Stimulated activated CD4-positive, alpha-beta T cell treated with anti-CD3 and anti-CD28 coated beads, Interleukin-15, amount 100 ng/mL, for 1 hour (primary cell): Measurements from ENCODE around the gene CACNG1.

Source experiments
- DNase-seq, 2 donors: peaks; one replicate each; pipeline ENCODE4 v3.0.0-alpha.2; 2020; ENCODE audit warnings: low read depth in 1 of 2, low spot score in 1 of 2

Gene CACNG1, protein sequence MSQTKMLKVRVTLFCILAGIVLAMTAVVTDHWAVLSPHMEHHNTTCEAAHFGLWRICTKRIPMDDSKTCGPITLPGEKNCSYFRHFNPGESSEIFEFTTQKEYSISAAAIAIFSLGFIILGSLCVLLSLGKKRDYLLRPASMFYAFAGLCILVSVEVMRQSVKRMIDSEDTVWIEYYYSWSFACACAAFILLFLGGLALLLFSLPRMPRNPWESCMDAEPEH

DNA sequence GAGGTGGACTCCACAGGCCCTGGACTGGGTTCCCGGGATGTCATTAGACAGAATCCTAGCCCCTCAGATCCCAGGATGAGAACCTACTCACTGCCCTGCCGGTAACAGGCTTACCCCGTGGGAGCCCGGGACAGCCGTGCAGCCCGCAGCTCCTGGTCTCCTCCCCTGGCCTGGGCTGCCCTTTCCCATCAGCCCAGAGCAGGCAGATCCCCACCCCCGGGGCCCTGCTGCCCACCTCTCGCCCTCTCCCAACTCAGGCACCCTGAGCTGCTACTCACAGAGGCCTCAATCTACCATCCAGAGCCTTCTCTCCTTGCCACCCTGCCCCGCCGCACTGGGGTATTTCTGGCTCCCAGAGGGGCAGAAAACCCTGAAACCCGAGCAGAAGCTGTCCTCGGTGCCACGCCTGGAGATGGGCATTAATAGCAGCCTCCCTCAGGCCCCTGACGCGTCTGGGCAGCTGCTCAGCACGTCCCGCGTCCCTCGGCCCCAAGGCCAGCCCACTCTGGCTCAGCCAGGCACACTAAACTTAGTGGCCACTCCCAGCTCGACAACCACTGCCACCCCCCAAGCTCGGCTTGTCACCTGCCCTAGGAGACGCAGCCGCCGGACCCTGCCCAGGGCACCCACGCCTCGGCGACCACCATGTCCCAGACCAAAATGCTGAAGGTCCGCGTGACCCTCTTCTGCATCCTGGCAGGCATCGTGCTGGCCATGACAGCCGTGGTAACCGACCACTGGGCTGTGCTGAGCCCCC is at the start of gene CACNG1:
Gene CACNG1 (plus strand): TSS at position 539 of the 757 bp plus-strand sequence. CDS start 107 bp downstream, at position 646.
- no peak for DNase-seq

DNA sequence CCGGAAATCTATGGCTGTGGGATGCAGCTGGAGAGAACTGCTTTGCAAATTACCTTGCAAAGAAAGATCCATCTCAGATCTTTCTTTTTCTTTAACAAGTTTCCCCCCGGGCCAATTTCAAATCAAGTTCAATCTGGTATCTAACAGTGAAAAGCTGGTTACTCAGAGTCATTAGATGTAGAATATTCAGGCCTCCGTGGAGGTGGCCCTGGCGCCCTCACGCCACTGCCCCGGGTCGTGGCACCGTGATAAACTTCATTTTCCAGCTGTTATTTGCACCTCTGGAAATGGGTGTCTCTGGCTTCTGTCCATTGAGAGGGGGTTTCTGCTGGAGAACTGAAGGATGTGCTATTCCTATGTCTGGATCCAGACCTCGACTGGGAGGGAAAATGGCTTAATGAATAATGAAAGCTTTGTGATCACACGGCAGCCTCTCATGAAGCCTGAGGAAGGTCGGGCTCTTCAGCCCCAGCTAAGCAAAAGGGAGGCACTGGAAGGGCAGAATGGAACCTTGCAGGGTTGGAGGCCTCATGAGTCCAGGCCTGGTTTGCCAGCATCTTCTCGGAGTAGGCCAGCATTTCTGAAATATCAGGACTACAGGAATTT is 49.3 kb upstream of the CACNG1 start:
- no peak for DNase-seq

DNA sequence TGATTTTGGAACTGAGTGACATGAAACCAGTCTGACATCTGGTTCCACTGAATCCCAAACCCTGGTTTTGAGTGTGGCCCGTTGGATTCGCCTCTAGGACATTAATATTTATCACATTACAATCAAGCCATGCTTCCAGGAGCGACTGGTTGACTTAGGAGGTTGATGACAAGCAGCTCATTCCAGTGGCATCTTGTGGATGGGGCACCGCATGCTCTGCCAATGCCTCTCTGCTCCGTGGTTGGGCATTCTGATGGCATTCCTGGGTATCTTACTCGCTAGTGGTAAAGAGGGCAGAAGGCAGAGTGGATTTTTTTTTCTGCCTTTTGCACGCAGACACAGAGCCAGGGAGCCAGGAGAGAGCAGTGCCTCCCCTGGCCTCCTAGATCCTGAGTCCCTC is 48.4 kb upstream of the CACNG1 start:
- DNase-seq, result no peak

DNA sequence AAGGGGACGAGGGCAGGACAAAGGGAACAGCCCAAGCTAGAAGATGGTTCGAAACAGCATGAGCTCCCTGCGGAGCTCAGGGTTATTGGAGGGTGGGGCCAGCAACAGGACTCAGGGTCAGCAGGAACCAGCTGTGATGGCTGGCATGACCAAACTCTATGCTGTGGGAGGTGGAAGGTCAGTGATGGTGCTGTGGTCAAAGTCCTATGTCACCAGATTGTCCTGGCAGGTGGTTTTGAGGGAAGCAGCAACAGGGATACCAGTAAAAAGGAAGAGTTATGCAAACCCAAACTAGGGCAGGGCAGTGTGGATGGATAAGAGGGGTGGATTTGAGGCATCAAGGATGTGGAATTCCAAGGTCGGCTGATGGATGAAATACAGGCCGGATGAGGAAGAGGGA is 47.4 kb upstream of the CACNG1 start:
- no peak for DNase-seq

DNA sequence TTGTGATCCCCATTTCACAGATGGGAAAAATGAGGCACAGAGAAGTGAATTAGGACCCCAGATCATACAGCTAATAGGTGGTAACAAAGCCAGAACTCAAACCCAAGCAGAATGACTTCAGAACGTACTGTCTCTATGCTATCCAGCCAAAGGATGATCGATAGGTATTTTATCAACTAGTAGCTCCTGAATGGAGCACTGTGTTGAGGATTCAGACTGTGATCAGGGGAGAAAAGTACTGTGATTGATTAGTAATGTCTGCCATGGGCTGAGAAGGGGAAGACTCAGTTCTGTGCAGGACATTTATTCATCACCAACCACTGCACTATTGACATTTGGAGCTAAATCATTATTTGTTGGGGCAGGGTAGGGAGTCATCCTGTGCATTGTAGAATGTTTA is 41.1 kb upstream of the CACNG1 start:
- DNase-seq, result no peak

DNA sequence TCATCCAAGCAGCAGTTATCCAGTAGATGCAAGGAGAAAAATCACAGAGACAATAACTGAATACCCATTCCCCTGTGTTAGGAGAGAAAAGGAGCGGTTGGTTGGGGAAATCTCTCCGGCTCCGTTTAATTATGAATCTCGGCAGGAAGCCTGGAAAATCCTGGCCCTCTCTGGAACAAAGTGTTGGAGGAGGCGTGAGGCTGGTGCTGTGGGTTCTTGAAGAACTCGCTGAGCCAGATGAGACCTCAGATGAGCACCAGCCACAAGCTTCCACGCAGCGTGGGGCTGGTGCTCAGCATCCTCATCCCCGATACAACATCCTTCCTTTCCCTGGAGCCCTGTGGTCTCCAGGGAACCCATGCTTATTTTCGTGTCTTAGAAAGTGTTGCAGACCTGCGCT is 40.2 kb upstream of the CACNG1 start:
- DNase-seq, result no peak

DNA sequence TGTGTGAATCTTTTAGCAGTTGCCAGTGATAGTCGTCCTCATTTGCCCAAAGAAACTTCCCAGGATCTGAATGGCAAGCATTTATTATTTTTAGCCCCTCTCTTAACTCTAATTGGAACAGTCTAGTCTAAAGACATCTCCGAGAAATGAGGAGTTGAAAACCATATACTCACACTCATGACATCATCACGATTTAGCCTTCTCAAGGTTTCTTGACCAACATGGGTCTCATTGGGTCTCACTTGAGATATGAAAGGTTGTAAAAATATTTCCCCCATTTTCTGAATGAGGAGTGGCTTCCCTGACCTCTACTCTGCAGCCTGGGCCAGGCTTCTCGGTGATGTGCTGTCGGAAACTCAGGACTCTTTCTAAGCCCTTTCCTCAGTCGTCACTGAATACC is 37.1 kb upstream of the CACNG1 start:
- DNase-seq, result no peak

DNA sequence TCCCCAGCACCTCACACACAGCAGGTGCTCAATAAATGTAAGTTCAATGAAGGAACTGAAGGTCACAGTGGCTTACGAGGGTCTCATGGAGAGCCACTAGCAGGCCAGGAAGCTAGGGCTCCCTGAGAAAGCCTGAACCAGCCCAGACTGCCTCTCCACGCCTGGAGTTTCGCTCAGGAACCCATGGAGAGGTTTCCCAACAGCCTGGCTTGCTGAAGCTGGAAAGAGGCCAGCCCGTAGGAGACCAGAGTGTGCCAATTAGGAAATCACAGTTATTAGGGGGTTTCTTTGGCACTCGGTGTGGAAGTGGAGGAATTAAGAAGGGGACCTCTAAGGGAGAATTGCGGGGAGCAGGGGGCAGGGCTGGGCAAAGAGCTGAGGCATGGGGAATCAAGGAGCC is 36.3 kb upstream of the CACNG1 start:
- DNase-seq, result no peak

DNA sequence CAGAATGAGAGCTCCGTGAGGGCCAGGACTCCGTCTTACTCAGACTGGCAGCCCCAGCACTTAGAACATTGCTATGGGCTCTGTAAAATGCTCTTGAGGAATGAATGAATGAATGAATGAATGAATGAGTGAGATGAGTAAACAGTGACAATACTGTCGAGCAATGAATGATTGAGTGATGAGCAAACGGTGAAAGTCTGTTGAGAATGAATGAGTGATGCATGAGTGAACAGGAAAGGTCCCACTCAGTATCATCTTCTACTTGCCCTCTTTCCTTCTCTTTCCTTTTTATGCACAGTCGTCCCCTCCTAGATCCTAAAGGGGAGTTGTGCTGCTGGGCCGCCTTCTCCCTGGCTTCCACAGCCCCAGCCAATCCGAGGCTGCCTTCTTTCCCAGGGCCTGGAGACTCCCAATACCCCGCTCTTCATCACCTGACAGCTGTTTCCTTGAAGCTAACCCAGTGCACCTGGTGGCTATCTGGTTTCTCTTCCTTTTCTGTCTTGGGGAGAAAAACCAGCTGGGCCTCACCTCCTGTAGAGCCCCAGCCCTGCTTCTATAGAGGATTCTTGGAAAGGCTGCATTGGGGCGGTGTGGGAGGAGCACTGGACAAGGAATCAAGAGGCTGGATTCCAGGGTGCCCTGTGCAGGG is 32.7 kb upstream of the CACNG1 start:
- DNase-seq, result no peak

DNA sequence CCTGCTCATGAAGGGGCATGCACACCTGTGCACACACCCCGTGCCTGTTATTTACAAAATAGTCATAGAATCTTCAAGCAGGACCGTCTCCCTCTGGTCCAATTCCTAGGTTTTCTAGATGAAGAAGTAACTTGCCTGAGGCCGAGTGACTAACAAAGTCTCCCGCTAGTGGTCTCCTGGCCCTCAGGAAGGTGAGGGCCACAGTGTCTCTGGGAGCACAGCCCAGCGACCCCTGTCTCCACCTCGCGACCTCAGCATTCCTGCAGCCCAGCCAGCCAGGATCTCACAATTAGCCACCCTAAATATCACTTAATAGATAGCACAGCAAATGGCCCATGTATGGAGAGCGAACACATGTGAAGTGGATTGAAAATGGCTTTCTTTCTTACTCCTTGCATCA is 30.5 kb upstream of the CACNG1 start:
- DNase-seq, result no peak

DNA sequence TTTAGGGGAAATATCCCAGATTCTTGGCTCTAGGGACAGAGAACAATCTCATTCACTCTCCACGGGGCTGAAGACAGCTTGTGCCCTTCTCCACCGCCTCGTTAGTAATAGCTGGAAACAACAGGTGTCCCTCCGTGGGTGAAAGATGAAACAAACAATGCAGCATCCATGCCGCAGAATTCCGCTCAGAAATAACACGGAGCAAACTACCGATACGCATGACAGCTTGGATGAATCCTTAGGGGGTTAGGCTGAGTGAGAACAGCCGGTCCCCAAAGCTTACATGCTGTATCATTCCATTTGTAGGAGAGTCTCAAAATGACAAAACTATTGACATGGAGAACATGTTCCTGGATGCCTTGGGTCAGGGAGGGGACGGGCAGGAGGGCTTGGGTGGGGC is 29.4 kb upstream of the CACNG1 start:
- DNase-seq, result no peak

DNA sequence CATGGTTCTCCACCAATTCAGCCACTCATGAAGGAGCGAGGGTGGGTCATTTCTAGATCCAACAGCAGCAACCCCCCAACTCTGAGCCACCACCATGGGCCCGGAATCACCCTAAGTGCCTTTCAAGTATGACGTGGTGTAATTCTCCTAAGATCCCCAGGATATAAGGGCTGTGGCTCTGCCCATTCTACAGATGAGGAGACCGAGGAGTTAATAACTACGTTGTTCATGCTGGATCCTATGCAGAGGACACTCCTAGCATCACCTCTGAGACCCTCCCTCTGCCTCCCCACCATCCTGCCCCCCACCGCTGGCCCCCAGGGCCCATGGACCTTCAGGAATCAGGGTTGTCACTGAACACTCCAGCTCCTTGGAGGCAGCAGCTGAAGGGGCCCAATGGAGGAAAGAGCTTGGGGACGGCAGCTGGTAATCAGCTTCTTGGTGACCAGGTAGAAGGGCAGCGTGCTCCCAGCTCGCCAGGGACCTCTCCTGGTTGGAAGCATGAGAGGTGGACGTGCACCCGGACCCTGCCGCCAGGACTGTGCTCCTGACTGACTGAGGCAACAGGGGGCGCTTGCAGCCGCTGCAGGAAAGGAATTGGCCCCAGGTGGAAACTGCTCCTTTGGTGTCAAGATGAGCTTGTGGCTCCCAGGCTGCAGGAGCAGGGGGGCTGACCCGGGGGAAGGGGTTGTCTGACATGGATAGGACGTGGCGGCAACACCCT is 28.2 kb upstream of the CACNG1 start:
- DNase-seq, result no peak

DNA sequence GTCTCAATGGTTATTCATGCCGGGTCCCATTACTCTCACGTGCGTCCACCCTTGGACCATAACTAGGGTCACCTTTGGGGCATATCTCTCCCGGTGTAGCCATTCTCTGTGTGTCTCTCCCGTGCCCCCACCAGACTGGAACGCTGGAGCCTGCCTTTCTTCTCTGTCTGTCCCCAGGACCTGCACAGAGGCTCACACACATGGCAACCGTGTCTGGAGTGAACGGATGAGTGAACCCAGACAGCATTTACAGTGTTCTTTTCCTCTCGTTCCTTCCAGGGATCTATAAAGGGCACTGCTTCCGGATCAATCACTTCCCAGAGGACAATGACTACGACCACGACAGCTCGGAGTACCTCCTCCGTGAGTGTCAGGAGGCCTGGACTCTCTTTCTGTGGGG is 26.4 kb upstream of the CACNG1 start:
- DNase-seq, result no peak

DNA sequence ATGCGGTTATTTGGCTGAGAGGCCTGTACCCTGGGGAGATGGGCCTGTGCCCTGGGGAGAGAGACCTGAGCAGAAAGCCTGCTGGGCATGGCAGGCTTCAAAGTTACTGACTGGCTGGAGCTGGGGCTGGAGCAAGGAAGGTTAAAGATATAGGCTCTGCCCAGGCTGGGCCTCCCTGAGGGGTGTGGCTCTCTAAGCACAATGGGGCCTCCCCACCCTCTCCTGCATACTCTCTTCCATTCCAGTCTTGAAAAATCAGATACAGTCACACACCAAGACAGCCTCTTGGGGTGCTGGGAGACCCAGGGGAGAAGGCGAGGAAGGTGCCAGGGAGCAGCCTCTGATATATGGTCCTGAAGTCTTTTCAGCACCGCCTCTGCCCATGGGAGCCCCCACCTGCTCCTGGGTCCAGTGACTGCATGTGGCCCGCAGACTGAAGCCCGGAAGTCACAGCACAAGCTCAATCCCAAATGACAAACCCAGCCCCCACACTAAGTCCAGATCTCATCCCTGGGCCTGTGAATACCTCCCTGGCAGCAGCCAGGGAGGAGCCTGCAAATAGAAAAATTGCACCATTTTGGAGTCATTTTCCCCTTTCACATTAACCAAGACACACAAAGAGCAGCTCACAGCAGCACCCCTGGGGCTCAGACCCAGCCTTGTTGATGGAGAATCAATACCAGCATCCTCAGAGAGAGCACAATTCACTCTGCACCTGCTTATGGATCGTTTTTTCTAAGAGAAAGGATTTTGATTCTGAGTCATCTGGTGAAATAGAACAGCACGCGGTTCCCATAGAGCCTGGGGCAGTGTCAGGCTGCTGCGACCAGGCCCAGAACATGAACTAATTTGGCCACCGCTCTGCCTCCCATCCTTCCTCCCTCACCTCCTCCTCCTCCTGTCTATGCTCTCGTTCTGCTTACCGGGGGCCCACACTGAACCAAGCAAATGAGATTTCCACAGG is 25.6 kb upstream of the CACNG1 start:
- no peak for DNase-seq

DNA sequence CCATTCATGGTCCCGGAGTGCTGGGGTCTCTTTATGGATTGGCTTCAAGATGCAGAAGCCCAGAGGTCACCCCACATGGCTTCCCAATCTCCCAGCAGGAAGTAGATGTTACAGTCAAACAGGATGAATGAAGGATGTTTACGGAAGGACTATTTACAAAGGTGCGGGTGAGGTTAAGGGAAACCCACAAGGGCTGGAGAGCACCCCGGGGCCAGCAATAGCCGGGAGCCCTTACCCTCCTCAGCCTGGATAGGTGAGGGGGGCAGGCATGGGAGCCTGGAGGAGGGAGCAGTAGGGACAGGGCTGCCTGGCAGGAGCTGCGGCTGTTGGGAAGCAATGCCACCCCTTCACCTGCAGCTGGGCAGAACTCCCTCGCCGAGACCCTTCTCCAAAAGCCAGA is 24.5 kb upstream of the CACNG1 start:
- no peak for DNase-seq

DNA sequence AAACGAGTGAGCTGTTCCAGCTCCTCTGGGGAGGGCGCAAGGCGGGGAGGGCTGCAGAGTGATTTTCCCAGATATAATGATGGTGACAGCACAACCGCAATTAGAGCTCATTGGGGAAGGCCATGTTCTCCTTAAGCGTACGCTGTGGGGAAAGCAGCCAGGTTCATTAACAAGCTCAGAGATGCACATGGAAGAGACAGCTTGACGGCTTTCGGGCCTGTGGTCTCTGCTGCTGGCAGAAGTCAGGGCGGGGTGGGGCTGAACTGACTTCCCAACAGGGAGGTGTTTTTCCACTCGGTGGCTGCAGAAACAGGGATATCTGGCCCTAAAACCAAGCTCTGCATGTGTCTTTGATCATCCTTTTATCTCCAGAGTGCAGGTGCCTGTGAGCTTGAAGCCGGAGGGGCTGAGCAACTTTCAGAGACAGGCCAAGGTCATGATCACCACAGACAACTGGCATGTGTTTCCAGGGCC is 24.0 kb upstream of the CACNG1 start:
- DNase-seq, result no peak

DNA sequence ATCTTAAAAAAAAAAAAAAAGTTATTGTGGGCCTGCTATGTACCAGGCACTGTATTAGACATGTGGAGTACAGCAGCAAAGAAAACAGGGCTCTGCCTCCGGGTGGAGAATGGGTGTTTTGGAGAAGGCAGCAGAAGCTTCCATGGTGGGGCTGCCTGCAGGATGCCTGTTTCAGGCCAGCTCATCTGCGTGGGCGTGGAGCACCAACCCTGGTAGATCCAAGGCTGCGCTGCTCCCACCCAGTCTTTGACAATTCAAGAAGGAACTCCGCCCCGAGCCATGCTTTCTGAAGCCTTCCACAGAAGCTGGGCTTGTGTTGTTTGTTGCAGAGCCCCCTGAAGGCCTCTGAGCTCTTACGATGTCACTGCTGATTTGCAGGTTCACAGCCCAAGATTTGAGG is 23.2 kb upstream of the CACNG1 start:
- DNase-seq, result no peak

DNA sequence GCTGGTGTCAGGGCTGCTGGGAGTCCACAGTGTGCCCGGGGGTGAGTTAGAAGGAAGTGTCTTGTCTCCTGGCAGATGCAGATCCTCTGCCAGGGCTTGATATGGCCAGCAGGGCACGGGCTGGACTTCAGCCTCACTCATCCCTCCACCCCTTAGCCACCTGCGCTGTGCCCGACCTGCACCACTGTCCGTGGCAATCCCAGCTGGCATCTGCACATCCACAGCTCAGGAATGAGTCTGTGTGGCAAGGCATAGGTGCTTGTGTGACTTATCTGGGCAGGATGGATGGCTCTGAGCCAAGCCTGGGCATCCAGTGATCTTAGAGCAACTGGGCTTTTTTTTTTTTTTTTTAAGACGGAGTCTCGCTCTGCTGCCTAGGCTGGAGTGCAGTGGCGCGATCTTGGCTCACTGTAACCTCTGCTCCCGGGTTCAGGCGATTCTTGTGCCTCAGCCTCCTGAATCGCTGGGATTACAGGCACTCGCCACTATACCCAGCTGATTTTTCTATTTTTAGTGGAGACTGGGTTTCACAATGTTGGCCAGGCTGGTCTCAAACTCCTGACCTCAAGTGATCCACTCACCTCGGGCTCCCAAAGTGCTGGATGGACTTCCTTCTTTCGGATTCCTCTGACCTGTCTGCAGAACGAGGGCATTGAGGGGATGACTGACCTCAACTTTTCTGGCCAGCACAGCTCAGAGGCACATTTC is 22.5 kb upstream of the CACNG1 start:
- no peak for DNase-seq

DNA sequence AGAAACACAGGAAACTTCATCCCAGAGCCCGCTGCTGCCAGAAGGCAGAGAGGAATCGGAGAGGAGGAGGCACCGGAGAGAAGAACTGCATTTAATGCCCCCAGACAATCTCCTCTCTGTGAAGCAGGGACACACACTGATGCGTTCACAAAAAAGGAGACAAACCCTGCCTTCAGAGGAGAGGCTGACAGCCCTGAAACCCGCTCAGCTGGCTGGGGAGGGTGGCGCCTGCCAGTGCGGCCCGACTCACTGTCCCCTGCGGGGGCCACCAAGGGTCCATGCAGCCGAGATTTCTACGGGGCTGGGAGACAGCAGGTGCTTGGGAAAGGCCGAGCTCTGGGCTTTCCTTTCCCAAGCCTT is 21.9 kb upstream of the CACNG1 start:
- no peak for DNase-seq

DNA sequence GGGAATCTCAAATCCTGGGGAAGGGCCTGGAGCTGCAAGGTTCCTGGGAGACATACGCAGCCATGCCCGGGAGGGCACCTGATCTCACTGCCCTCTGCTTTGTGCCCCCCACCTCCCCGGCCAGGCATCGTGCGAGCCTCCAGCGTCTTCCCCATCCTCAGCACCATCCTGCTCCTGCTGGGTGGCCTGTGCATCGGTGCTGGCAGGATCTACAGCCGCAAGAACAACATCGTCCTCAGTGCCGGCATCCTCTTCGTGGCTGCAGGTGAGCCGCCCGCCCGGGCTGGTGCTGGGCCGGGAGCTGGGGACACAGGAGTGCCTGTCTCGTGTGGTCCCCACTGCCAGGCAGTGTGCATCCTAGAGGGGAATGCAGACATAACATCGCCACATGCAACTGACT is 19.6 kb upstream of the CACNG1 start:
- DNase-seq, result no peak
